GM18507 (cell line): ENCODE results near the gene COL9A3.

Experiments used
- DNase-seq: peaks from one replicate; pipeline ENCODE4 v3.0.0; 2011; ENCODE audit warnings: low read depth; ENCODE audit not compliant: insufficient read length; ENCODE audit errors: extremely low spot score
- FAIRE-seq: peaks from 2 replicates; lab custom pipeline; 2011; peaks lifted over from hg19 to GRCh38; lab: Jason Lieb, UNC

COL9A3 gene

GRCh38 chr20:62807444-62808210, 9.2 kb upstream of the COL9A3 start:
- FAIRE-seq: no peak
- DNase-seq: no peak

DNA sequence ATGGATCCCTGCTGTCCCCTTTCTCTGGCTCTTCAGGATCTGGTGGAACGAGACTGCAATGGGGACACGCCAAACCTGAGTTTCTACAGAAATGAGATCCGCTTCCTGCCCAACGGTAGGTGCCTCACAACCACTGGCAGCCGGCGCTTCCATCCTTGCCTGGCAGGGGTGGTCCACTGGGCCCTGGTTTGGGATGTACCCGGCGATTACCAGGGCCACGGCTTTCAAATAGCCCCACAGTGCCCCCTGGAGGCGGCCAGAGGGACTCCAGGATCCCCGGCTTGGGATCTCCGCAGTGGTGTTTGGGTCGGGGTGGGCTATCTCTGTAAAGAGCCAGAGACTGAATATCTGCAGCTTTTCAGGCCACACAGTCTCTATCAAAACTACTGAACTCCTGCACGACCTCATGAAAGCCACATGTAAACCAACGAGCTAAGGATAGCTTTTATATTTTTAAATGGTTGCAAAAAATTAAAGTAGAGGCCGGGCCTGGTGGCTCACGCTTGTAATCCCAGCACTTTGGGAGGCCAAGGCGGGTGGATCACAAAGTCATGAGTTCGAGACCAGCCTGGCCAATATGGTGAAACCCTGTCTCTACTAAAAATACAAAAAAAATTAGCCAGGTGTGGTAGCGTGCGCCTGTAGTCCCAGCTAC, 8.5 kb upstream of the COL9A3 start:
- DNase-seq (peak; percentile 63), FAIRE-seq (peak; percentile 62)

DNA sequence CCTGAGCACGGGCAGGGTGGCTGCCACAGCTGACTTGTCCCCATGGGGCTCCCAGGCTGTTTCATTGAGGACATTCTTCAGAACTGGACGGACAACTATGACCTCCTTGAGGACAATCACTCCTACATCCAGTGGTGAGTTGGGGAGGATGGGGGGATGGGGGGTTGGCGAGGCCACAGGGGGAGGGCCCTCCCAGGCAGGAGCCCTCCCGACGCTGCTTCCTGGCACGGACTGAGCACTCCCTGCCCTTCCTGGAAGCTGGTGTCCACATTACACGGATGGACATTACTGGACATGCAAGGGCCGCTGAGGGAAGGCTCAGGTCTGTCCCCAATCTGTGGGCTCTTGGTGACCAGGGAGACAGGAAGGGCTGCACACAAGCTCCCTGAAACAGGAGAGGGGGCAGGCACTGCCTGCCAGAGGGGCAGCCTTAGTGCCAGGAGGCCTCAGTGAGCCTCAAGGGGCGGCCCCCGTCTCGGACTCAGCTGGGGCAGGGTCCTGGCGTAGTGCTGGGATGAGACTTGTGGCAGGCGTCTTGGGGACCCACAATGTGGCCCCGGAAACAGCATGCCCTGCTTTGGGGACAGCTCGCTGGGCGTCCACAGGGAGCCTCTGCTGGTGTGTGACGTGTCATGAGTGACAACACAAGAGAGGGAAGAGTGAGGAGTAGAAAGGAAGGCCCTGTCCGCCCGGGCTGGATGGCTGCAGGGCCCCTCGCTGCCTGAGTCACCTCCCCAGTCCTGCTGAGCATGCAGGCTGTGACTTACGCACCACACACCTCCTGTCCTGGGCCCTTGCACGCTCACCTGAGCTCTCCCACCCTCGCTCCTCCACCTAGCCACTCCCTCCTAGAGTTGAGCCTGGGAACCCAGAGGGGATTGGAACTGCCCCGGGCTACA, 7.1 kb upstream of the COL9A3 start:
- DNase-seq (no peak), FAIRE-seq (no peak)

GRCh38 chr20:62811320-62811719, 5.5 kb upstream of the COL9A3 start:
- DNase-seq: no peak
- FAIRE-seq: no peak

DNA sequence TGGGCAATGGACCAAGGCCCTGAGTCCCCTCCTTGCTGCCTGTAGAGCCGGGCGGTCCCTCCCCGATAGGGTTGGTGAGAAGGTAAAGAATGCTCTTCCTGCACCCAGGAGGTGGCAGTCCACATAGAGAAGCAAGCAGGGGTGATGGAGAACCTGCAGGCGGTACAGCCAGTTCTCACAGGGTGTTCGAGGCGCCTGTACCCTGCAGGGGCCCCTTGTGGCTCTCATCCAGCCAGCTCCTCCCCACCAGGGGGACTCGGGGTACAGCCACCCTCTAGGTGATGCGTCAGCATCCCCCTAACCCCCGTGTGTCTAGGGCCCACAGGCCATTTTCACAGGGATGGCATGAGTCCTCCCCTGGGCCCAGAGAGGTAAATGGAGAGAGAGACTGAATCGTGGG, 5.1 kb upstream of the COL9A3 start:
- DNase-seq (no peak), FAIRE-seq (no peak)

DNA sequence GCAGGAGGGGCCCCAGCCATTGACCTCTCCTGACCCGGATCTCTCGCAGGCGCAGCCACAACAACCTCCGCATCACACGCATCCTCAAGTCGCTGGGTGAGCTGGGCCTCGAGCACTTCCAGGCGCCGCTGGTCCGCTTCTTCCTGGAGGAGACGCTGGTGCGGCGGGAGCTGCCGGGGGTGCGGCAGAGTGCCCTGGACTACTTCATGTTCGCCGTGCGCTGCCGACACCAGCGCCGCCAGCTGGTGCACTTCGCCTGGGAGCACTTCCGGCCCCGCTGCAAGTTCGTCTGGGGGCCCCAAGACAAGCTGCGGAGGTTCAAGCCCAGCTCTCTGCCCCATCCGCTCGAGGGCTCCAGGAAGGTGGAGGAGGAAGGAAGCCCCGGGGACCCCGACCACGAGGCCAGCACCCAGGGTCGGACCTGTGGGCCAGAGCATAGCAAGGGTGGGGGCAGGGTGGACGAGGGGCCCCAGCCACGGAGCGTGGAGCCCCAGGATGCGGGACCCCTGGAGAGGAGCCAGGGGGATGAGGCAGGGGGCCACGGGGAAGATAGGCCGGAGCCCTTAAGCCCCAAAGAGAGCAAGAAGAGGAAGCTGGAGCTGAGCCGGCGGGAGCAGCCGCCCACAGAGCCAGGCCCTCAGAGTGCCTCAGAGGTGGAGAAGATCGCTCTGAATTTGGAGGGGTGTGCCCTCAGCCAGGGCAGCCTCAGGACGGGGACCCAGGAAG, 4.5 kb upstream of the COL9A3 start:
- FAIRE-seq: no peak

DNA sequence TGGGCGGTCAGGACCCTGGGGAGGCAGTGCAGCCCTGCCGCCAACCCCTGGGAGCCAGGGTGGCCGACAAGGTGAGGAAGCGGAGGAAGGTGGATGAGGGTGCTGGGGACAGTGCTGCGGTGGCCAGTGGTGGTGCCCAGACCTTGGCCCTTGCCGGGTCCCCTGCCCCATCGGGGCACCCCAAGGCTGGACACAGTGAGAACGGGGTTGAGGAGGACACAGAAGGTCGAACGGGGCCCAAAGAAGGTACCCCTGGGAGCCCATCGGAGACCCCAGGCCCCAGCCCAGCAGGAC, 4.0 kb upstream of the COL9A3 start:
- DNase-seq (no peak), FAIRE-seq (no peak)

More for the DNA sequence above, 4.5 kb upstream of the COL9A3 start:
- DNase-seq: no peak

GRCh38 chr20:62813588-62813987, 3.3 kb upstream of the COL9A3 start:
- DNase-seq: no peak
- FAIRE-seq: no peak

DNA sequence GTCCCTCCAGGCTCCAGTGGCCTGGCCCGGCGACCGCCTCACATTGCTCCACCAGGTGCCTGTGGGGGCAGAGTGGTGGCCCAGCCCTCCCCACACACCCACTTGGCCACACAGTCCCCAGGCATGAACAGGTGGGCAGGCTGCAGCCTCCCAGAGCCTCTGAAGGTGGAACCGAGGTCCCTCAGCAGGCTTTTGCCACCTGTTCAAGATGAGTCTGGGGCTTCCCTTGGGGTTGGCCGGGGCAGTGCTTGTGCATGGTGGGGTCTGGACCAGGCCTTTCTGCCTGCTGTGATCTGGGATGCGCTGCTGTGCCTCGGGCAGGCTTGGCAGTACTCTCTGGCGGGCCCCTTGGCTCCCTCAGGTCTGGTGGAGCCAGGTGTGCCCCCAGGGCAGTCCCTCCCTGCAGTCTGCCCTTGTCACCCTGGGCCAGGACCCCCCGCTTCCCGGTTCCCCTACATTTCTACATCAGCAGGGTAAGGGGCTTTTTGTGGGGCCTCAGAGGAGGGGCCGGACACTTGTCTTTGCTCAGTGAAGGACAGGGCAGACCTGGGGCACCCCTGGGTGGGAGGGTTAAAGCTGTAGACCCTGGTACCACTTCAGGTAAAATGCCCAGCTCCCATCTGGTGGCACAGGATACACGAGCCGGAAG, 2.7 kb upstream of the COL9A3 start:
- FAIRE-seq (no peak), DNase-seq (no peak)

- DNase-seq (no peak), FAIRE-seq (no peak)
Observed at GRCh38 chr20:62814709-62815065, 2.2 kb upstream of the COL9A3 start.

- no peak for FAIRE-seq
Observed at GRCh38 chr20:62815066-62815991, 1.5 kb upstream of the COL9A3 start.

DNA sequence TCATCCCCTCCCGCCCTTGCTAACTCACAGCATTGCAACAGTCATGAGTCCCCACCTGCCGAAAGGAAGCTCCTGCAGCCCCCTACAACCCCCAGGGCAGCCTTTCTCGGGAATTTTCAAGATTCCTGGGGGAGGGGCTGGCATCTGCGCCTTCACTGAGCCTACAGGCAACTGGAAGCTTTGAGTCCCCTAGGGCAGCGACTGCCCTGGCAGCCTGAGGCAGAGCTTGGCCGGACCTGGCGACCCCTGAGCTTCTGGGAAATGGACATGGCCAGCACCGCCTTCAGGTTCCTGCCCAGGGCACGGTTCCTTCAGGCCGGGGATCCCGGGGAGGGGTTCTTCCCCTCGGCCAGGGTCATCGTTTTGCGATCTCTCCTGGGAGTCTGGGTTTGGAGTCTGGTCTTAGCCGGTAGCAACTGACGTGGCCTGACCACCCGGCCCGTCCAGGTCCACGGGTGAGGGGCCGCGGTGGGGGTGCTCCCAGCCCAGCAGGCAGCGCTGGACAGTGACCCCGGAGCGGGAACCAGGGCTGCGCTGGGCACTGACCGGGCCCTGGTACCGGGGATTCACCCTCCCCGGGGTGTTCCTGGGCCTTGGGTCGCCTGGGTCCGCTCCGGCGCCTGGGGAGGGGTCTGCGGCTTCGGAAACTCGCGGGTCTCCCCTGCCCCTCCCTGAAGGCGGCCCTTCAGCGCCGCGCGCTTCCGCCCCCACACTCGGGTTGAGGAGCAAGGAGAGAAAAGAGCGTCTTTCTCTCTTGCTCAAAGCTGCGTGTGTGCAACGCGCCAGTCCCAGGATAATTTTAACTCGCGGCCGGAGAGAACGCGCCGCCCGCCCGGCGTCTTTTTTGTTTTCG, 593 bp upstream of the COL9A3 start:
- no peak for FAIRE-seq
- DNase-seq: no peak

More at GRCh38 chr20:62815066-62815991, 1.5 kb upstream of the COL9A3 start:
- no peak for DNase-seq

DNA sequence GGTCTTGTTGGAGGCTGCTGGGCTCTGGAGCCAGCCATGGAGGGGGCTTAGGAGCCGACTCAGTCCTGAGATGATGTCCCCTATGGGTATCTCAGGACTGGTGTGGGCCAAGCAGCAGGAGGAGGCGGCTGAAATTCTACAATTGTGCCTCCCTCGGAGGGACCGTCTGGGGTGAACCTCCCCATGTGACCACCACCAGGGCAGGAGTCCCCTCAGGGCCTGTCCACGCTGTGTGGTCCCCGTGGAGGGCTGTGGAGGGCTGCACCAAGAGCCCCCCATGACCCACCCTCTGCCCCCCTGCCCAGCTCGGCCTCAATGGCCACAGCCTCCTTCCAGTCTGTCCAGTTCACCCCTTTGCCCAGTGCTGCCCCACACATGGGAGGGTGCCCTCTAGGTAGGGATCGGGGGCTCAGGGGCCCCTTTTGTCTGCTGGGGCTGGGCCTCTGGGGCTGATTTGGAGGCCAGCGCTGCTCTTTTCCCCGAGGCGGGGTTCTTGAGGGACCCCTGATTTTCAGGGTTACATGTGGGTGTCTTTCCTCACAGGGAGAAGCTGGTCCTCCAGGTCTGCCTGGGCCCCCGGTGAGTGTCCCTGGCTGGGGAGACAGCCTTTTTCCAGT, 1.2 kb downstream of the COL9A3 start:
- DNase-seq (no peak), FAIRE-seq (no peak)

- DNase-seq: no peak
Observed at GRCh38 chr20:62818592-62819493, 2.0 kb downstream of the COL9A3 start.

DNA sequence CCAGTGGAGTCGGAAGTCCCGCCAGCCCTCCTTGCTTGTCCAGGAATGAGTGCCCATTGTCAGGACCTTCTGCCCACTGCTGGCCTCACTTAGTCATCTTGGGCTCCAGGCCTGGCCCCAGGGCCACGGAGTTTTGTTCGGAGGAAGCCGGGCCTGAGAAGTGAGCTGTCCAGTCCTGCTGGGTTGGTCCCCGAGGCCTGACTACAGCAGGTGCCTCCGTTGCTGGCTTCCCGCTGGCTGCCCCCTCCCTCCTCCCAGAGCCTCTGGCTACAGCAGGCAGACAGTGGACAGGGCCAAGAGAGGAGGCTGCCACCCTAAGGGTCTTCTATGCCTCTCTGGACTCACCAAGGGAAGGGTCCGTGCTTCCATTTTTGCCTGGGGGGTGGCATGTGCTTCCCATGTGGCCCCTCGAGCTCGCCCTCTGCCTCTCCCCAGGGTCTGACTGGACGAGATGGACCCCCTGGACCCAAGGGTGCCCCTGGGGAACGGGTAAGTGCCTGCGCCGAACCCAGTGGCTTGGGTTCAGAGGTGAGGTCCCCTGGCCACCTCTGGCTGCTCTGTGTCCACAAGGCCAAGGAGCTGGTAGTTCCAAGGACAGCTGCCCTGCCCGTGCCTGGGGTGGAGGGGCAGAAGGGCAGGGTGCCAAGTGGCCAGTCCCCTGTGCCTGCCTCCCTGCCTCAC, 2.8 kb downstream of the COL9A3 start:
- DNase-seq (no peak), FAIRE-seq (no peak)

More at GRCh38 chr20:62818592-62819493, 2.0 kb downstream of the COL9A3 start:
- FAIRE-seq: no peak
